ENCODE measurements around the gene CBL.
"Not testable (repeated sequence)": the region's sequence is repeated elsewhere in the genome, so short reads cannot be mapped to it uniquely, and the experiment has no call there.

CBL gene

DNA sequence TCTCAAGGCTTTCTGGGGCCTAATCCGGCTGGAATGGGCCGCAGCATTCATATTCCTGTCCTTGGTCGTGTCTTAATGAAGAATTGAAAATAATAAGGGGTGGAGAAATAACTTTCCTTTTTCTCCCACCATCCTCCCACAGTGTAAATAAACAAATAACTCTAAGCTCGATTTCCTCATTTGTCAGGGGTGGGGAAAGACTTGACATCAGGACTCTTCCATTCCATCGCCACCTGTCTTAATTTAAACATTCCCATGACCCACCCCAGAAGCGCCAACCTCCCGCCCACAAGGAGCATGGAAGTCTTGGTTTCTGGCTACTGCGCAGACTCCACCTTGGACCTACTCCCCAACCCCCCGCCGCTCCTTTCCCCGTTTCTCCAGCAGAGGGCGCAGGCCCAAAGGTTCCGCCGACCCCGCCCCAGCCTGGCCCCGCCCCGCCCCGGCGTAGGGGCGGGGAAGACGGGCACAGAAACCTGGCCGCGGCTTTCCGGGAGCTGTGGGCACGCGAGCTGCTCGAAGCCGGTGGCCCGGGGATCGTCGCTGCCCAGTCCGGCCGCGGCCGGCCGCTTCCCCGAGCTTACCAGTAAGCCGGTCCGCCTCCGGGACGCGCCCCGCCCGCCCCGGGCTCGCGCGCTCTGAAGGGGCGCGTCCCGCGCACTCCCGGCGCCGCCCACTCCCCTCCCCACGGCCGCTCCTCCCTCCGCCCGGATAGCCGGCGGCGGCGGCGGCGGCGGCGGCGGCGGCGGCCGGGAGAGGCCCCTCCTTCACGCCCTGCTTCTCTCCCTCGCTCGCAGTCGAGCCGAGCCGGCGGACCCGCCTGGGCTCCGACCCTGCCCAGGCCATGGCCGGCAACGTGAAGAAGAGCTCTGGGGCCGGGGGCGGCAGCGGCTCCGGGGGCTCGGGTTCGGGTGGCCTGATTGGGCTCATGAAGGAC lies at the start of gene CBL:
TSS of gene CBL (plus strand) at position 766 of the 937 bp plus-strand sequence. CDS start at position 845, 79 bp downstream.
- DNase-seq (ENCODE audit: low spot score): peak; percentile 94

- no peak for DNase-seq (ENCODE audit: low spot score)
Measured at GRCh38 chr11:119156496-119156895, 49.6 kb upstream of the CBL start.

- DNase-seq (ENCODE audit: low spot score): no peak
Measured at GRCh38 chr11:119157063-119157462, 49.1 kb upstream of the CBL start.

DNA sequence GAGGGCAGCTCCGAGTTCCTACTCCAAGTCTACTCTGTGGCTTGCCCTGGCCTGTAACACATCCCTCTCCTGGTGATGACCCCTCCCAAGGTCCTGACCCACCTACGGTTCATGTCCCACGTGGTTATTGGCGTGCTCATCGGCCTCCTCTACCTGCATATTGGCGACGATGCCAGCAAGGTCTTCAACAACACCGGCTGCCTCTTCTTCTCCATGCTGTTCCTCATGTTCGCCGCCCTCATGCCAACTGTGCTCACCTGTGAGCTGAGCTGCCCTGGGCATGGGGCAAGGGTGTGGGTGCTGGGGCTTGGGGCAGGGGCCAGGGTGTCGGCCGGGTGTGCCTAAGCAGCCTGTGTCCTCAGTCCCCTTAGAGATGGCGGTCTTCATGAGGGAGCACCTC lies 47.7 kb upstream of the CBL start:
- no peak for DNase-seq (ENCODE audit: low spot score)

DNA sequence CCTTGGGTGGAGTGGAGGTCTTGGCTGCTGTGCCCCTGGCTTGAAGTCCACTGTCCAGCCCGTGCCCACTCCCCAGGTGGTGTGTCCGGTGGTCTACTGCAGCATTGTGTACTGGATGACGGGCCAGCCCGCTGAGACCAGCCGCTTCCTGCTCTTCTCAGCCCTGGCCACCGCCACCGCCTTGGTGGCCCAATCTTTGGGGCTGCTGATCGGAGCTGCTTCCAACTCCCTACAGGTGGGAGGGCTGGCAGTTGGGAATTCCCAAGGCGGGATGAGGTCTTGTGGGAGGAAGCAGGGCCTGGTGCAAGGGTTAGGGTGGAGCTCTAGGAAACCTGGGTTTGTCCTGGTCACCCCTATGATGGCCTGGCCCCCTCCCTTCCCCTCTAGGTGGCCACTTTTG lies 46.0 kb upstream of the CBL start:
- no peak for DNase-seq (ENCODE audit: low spot score)

- no peak for DNase-seq (ENCODE audit: low spot score)
Measured at GRCh38 chr11:119161871-119162270, 44.3 kb upstream of the CBL start.

DNA sequence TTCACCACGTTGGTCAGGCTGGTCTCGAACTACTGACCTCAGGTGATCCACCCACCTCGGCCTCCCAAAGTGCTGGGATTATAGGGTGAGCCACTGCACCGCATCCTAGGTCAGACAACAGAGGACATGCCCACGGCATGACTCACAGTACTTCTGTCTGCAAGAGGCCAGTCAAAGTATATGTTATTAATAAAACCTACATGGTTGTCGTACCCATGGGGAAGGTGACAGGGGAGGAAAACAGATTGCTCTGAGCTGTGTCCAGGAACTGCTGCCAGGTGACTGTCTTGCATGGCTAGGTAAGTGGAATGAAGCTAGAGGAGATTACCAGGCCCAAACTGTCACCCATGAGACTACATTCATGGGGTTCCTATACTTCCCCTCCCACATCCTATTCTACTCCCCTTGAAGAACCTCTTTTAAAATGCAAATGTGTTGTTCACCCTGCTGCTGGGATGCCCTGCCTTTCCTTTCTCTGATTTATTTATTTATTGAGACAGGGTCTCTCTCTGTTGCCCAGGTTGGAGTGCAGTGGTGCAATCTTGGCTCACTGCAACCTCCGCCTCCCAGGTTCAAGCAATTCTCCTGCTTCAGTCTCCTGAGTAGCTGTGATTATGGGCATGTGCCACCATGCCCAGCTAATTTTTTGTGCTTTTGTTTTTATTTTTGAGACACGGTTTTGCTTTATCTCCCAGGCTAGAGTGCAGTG lies 39.6 kb upstream of the CBL start:
- no peak for DNase-seq (ENCODE audit: low spot score)

- DNase-seq (ENCODE audit: low spot score): not testable (repeated sequence)
Measured at GRCh38 chr11:119167077-119167458, 39.1 kb upstream of the CBL start.

DNA sequence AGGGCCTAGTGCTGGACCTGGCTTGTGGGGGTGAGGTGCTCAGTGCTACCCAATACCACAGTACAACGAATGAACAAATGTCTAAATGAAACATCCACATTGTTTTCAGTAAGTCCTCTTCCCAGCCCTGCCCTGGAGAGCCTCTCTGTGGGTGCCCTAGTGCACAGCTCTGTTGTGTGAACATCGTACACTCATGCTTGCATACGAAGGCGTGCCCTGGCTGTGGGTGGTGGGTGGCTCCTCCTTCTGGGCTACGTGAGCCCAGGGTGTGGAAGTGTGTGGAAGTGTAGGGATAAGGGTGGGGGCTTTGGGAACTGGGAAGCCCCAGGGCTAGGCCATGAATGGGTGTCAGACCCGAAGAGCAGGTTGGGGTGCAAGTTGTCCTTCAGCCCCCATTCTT lies 38.2 kb upstream of the CBL start:
- no peak for DNase-seq (ENCODE audit: low spot score)

- DNase-seq (ENCODE audit: low spot score): peak; percentile 83
Measured at GRCh38 chr11:119168471-119169281, 37.5 kb upstream of the CBL start, which contains the start of gene NLRX1. Gene NLRX1, plus strand, starts transcription at chr11:119168725. Its CDS starts 2,679 bp downstream, at chr11:119171404.

DNA sequence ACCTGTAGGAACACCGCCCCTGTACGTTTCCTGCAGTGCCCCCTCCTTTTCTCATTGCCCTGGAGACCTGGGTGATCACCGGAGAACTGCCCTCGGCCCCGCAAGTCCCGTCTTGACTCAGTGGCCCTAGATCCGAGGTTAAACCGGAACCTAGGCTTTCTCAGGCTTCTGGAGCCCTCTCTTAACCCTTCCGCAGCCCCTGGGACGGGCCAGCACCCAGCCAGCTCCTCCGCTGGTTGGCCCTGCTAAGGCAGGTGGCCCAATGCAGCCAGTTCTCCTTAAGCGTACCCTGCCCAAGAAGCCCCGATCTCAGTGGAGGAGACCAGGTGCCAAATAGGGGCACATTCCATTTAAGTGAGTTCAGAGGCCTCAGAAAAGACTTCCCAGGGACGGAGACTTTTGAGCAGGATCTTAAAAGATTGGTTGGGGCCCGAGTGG lies 36.8 kb upstream of the CBL start:
- DNase-seq (ENCODE audit: low spot score): no peak

DNA sequence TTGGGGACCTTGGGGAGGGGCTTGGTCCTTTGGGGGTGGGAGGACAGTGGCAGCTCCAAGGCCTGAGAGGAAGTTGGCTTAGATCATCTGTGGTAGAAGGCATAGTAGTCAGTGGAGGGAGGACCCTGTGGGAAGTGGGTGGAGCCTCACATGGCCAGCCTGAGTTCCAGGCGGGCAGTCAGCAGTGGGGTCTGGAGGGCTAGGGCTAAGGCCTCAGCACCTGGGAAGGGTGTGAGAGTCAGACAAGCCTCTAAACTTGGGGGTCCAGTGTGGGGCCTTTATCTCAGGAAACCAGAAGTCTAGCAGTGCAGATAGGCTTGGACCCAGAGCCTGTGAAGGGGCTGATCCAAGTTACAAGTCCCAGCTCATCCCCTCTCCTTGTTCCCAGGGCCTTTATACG lies 33.6 kb upstream of the CBL start:
- no peak for DNase-seq (ENCODE audit: low spot score)

DNA sequence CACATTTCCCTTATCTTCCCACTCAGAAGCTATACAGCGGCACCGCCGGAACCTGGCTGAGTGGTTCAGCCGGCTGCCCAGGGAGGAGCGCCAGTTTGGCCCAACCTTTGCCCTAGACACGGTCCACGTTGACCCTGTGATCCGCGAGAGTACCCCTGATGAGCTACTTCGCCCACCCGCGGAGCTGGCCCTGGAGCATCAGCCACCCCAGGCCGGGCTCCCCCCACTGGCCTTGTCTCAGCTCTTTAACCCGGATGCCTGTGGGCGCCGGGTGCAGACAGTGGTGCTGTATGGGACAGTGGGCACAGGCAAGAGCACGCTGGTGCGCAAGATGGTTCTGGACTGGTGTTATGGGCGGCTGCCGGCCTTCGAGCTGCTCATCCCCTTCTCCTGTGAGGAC lies 32.7 kb upstream of the CBL start:
- no peak for DNase-seq (ENCODE audit: low spot score)

DNA sequence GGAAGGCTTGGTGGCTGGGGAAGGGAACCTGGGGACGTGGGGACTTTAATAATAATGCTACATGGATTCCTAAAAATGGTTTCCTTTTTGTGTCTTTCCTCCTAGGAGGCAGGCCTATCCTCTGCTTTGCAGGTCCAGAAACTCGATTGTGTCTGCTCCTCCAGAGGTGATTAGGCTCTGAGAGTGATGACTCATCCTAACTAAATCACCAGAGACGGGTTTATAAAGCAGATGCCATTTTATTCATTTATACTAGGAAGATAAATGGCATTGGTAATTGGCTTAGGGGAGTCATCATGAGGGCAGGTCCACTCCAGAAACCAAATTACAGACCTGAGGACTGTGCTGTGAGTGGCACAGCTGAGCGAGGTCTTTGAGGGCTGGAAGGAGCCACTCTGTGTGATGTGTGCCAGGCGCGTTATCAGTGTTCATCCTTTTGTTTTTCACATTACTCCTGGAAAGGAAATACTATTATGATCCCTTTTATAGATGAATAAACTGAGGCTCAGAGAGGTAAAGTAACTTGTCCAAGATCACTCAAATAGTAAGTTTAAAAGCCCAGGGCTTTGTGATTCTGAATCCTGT lies 30.6 kb upstream of the CBL start:
- DNase-seq (ENCODE audit: low spot score): no peak

DNA sequence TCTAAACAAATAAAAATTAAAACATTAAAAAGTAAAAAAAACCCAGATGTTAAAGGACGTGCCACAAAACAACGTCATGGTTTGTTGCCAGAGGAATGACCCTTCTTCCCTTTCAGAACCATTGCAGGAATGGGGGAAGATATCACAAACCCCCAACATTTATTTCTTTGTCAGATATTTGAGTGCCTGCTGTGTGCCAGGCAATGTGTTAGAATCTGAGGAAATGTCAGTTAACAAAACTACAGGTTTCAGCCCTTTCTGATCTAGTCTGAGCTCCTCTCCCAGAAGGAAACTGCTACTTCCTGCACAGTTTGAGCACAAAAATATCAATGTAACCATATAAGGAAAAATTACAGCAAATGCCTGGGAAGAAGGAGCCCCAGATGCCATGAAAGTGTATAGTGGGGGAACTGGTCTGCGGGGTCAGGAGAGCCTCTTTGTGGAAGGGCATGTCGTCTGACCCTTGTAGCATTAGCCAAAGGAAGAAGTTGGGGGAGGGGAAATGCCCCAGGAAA lies 27.9 kb upstream of the CBL start:
- no peak for DNase-seq (ENCODE audit: low spot score)

DNA sequence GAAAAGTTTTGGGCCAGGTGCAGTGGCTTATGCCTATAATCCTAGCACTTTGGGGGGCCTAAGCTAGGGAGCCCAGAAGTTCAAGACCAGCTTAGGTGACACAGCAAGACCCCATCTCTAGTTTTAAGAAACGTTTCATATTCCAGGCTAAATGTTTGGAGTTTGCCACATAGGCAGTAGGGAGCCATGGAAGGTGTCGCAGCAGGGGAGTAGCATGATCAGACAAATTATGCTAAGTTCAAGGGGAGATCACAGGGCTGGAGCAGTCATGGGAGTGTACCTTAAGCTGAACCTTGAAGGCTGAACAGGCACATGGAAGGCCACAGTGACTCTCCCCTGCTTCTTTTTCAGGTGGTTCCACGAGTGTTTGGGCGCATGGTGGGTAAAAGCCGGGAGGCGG lies 26.8 kb upstream of the CBL start:
- DNase-seq (ENCODE audit: low spot score): no peak

DNA sequence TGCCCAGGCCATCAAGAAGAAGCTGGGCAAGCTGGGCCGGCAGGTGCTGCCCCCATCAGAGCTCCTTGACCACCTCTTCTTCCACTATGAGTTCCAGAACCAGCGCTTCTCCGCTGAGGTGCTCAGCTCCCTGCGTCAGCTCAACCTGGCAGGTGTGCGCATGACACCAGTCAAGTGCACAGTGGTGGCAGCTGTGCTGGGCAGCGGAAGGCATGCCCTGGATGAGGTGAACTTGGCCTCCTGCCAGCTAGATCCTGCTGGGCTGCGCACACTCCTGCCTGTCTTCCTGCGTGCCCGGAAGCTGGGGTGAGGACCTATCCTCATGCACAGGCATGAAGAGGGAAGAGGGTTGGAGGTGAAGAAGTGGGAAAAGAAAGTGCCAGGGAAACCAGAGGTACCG lies 26.2 kb upstream of the CBL start:
- DNase-seq (ENCODE audit: low spot score): no peak

- DNase-seq (ENCODE audit: low spot score): no peak
Measured at GRCh38 chr11:119180729-119181676, 25.1 kb upstream of the CBL start.

DNA sequence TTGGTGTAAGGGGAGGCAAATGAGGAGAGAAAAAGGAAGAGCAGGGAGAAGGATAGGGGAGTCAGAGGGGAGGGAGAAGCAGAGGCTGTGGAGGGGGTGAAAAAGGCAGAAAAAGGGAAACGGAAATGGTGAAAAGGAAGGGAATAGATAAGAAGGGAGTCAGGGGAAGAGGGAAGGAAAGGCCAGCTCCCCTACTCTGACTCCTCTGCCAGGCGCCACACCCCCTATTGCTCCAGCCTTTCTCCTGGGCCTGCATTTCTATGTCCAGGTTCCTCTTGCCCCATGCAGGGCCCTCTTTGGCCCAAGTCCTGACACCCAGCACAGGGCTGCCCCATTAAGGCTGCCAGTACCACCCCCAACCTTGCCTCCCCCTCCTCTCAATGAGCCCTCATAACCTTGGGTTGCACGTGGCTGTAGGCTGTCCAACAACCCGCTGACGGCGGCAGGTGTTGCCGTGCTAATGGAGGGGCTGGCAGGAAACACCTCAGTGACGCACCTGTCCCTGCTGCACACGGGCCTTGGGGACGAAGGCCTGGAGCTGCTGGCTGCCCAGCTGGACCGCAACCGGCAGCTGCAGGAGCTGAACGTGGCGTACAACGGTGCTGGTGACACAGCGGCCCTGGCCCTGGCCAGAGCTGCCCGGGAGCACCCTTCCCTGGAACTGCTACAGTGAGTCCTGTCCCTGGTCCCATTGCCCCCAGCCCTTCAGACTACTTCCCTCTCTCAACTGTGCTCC lies 24.3 kb upstream of the CBL start:
- no peak for DNase-seq (ENCODE audit: low spot score)

DNA sequence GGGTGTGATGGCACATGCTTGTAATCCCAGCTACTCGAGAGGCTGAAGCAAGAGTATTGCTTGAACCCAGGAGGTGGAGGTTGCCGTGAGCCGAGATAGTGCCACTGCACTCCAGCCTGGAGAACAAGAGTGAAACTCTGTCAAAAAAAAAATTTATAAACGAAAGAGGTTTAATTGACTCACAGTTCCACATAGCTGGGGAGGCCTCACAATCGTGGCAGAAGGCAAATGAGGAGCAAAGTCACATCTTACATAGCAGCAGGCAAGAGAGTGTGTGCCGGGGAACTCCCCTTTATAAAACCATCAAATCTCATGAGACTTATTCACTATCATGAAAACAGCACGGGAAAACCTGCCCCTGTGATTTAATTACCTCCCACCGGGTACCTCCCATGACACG lies 21.7 kb upstream of the CBL start:
- not testable (repeated sequence) for DNase-seq (ENCODE audit: low spot score)

All from hematopoietic multipotent progenitor cell treated with erythropoietin and hydrocortisone succinate and interleukin-3 and kit ligand, for 15 days (in vitro differentiated cells).